Stimulated activated naive CD8-positive, alpha-beta T cell treated with anti-CD3 and anti-CD28 coated beads, Interleukin-15, Interleukin-2, amounts not matched to agents 100 ng/mL and 50 ng/mL, for 24 hours (primary cell): ENCODE results near the gene TSHZ1.

Source experiments
- H3K27ac Mint-ChIP-seq: one replicate; pipeline ENCODE4 v1.8.0; 2021; ENCODE audit warnings: mild to moderate bottlenecking, mixed read lengths
- H3K27me3 Mint-ChIP-seq: one replicate; pipeline ENCODE4 v1.8.0; 2021; ENCODE audit warnings: mixed read lengths
- H3K36me3 Mint-ChIP-seq: one replicate; pipeline ENCODE4 v1.8.0; 2021; ENCODE audit warnings: low read depth, mixed read lengths
- H3K4me1 Mint-ChIP-seq: one replicate; pipeline ENCODE4 v1.8.0; 2021; ENCODE audit warnings: low read depth, mixed read lengths
- H3K4me3 Mint-ChIP-seq: one replicate; pipeline ENCODE4 v1.8.0; 2021; ENCODE audit warnings: mild to moderate bottlenecking, mixed read lengths
- H3K9me3 Mint-ChIP-seq: one replicate; pipeline ENCODE4 v1.8.0; 2021; ENCODE audit warnings: mixed read lengths

Gene TSHZ1

GRCh38 chr18:75209129-75209950 lies 1.3 kb upstream of the TSHZ1 start, which contains the start of gene PTGR3:
Gene PTGR3 (minus strand): TSS chr18:75209139. CDS start chr18:75209058, 81 bp downstream.
- no peaks in the 10 kb centered on the region for H3K9me3 Mint-ChIP-seq

GRCh38 chr18:75209951-75210258 lies 692 bp upstream of the TSHZ1 start:
- Mint-ChIP-seq H3K36me3 (peaks cover 4% of the 10 kb centered on the region), H3K4me1 (peaks cover 67% of the 10 kb centered on the region), H3K9me3 (no peaks in the 10 kb centered on the region), H3K4me3 (peak overlapping the region; percentile 92), H3K27me3 (peaks cover 3% of the 10 kb centered on the region), H3K27ac (peak overlapping the region; percentile 95)

More at GRCh38 chr18:75209129-75209950, 1.3 kb upstream of the TSHZ1 start, which contains the start of gene PTGR3:
- peaks cover 3% of the 10 kb centered on the region for H3K27me3 Mint-ChIP-seq
- peaks cover 4% of the 10 kb centered on the region for H3K36me3 Mint-ChIP-seq
- peak within 1 kb of the TSS; percentile 97 for H3K4me3 Mint-ChIP-seq
- peak within 1 kb of the TSS; percentile 95 for H3K27ac Mint-ChIP-seq
- peaks cover 63% of the 10 kb centered on the region for H3K4me1 Mint-ChIP-seq

- Mint-ChIP-seq H3K36me3 (peaks cover 4% of the 10 kb centered on the region), H3K4me1 (peaks cover 66% of the 10 kb centered on the region), H3K4me3 (peak overlapping the region; percentile 92), H3K27me3 (no peaks in the 10 kb centered on the region), H3K27ac (peak overlapping the region; percentile 95), H3K9me3 (no peaks in the 10 kb centered on the region)
Observed at GRCh38 chr18:75211002-75211621, 515 bp downstream of the TSHZ1 start.

GRCh38 chr18:75211626-75211952 lies 992 bp downstream of the TSHZ1 start:
- Mint-ChIP-seq H3K4me3 (no peak overlapping the region), H3K36me3 (peaks cover 4% of the 10 kb centered on the region), H3K27me3 (no peaks in the 10 kb centered on the region), H3K4me1 (peaks cover 66% of the 10 kb centered on the region), H3K27ac (no peak overlapping the region), H3K9me3 (no peaks in the 10 kb centered on the region)

- Mint-ChIP-seq H3K4me3 (peak overlapping the region; percentile 80), H3K27me3 (no peaks in the 10 kb centered on the region), H3K36me3 (peaks cover 4% of the 10 kb centered on the region), H3K4me1 (peaks cover 66% of the 10 kb centered on the region), H3K27ac (peak overlapping the region; percentile 79), H3K9me3 (no peaks in the 10 kb centered on the region)
Observed at GRCh38 chr18:75211953-75212750, 1.6 kb downstream of the TSHZ1 start.

GRCh38 chr18:75212751-75213090 lies 2.1 kb downstream of the TSHZ1 start:
- Mint-ChIP-seq H3K27me3 (no peaks in the 10 kb centered on the region), H3K4me1 (peaks cover 66% of the 10 kb centered on the region), H3K9me3 (no peaks in the 10 kb centered on the region)

GRCh38 chr18:75213611-75214331 lies 3.2 kb downstream of the TSHZ1 start:
- no peaks in the 10 kb centered on the region for H3K27me3 Mint-ChIP-seq
- H3K4me1 Mint-ChIP-seq, result peaks cover 65% of the 10 kb centered on the region
- no peaks in the 10 kb centered on the region for H3K36me3 Mint-ChIP-seq
- no peaks in the 10 kb centered on the region for H3K9me3 Mint-ChIP-seq
- peak overlapping the region; percentile 56 for H3K27ac Mint-ChIP-seq
- H3K4me3 Mint-ChIP-seq, result peak overlapping the region; percentile 80

More at GRCh38 chr18:75212751-75213090, 2.1 kb downstream of the TSHZ1 start:
- peak overlapping the region; percentile 80 for H3K4me3 Mint-ChIP-seq
- H3K27ac Mint-ChIP-seq, result peak overlapping the region; percentile 79
- peaks cover 3% of the 10 kb centered on the region for H3K36me3 Mint-ChIP-seq

GRCh38 chr18:75214332-75214690 lies 3.7 kb downstream of the TSHZ1 start:
- Mint-ChIP-seq H3K9me3 (no peaks in the 10 kb centered on the region), H3K36me3 (no peaks in the 10 kb centered on the region), H3K4me3 (no peak overlapping the region), H3K4me1 (peaks cover 70% of the 10 kb centered on the region), H3K27ac (peak overlapping the region; percentile 56), H3K27me3 (no peaks in the 10 kb centered on the region)

- no peaks in the 10 kb centered on the region for H3K36me3 Mint-ChIP-seq
- peaks cover 73% of the 10 kb centered on the region for H3K4me1 Mint-ChIP-seq
- no peaks in the 10 kb centered on the region for H3K27me3 Mint-ChIP-seq
- no peak overlapping the region for H3K4me3 Mint-ChIP-seq
- H3K9me3 Mint-ChIP-seq, result no peaks in the 10 kb centered on the region
- H3K27ac Mint-ChIP-seq, result peak overlapping the region; percentile 42
Observed at GRCh38 chr18:75214766-75215510, 4.3 kb downstream of the TSHZ1 start.

GRCh38 chr18:75215663-75216062 lies 5.1 kb downstream of the TSHZ1 start:
- Mint-ChIP-seq H3K27ac (peak overlapping the region; percentile 73), H3K4me3 (no peak overlapping the region)

GRCh38 chr18:75216212-75216910 lies 5.8 kb downstream of the TSHZ1 start:
- Mint-ChIP-seq H3K27me3 (no peaks in the 10 kb centered on the region), H3K27ac (peak overlapping the region; percentile 67), H3K4me3 (peak overlapping the region; percentile 51), H3K9me3 (no peaks in the 10 kb centered on the region), H3K4me1 (peaks cover 80% of the 10 kb centered on the region), H3K36me3 (no peaks in the 10 kb centered on the region)

More at GRCh38 chr18:75215663-75216062, 5.1 kb downstream of the TSHZ1 start:
- Mint-ChIP-seq H3K36me3 (no peaks in the 10 kb centered on the region), H3K27me3 (no peaks in the 10 kb centered on the region), H3K9me3 (no peaks in the 10 kb centered on the region), H3K4me1 (peaks cover 74% of the 10 kb centered on the region)

- Mint-ChIP-seq H3K4me3 (peak overlapping the region; percentile 51), H3K36me3 (no peaks in the 10 kb centered on the region), H3K27me3 (no peaks in the 10 kb centered on the region), H3K9me3 (no peaks in the 10 kb centered on the region), H3K4me1 (peaks cover 87% of the 10 kb centered on the region), H3K27ac (peak overlapping the region; percentile 67)
Observed at GRCh38 chr18:75216911-75217689, 6.5 kb downstream of the TSHZ1 start.
